SJCRH30 (cell line): ENCODE measurements around the gene TRPM5. TPM values are rescaled to one million over a fixed set of nuclear protein-coding genes. Genes with fewer than 3 reads are reported as not detected.
"Not testable (repeated sequence)": the region's sequence is repeated elsewhere in the genome, so short reads cannot be mapped to it uniquely, and the experiment has no call there.

Experiments used
- DNase-seq, 2 experiments: peaks; one replicate each; pipeline ENCODE4 v3.0.0-alpha.2; 2015 to 2020
- H3K27ac ChIP-seq: fragments of 250-450 bp; sonication (Bioruptor Pico); 2 replicates; pipeline ENCODE4 v1.5.1; 2020; ENCODE audit warnings: mild to moderate bottlenecking, moderate library complexity
- H3K27me3 ChIP-seq: fragments of 250-450 bp; sonication (Bioruptor Pico); 2 replicates; pipeline ENCODE4 v1.5.1; 2020; ENCODE audit warnings: mild to moderate bottlenecking, moderate library complexity
- H3K36me3 ChIP-seq: fragments of 250-450 bp; sonication (Bioruptor Pico); 2 replicates; pipeline ENCODE4 v1.5.1; 2020; ENCODE audit warnings: mild to moderate bottlenecking, moderate library complexity
- H3K4me1 ChIP-seq: fragments of 250-450 bp; sonication (Bioruptor Pico); 2 replicates; pipeline ENCODE4 v1.5.1; 2020; ENCODE audit warnings: mild to moderate bottlenecking, moderate library complexity
- H3K4me3 ChIP-seq: fragments of 250-450 bp; sonication (Bioruptor Pico); 2 replicates; pipeline ENCODE4 v1.5.1; 2020; ENCODE audit warnings: mild to moderate bottlenecking, moderate library complexity
- H3K9me3 ChIP-seq: fragments of 250-450 bp; sonication (Bioruptor Pico); replicated peaks from 2 replicates; pipeline ENCODE4 v1.5.1; 2020; ENCODE audit warnings: mild to moderate bottlenecking, moderate library complexity
- total RNA-seq: library from RNA; depleted of rRNA; stranded (reverse); fragments of >200 nt; shearing (Covaris generic); gene quantifications from 2 replicates; pipeline ENCODE4 v1.2.3, GENCODE V29; 2014; rRNA removed

The TRPM5 gene, protein sequence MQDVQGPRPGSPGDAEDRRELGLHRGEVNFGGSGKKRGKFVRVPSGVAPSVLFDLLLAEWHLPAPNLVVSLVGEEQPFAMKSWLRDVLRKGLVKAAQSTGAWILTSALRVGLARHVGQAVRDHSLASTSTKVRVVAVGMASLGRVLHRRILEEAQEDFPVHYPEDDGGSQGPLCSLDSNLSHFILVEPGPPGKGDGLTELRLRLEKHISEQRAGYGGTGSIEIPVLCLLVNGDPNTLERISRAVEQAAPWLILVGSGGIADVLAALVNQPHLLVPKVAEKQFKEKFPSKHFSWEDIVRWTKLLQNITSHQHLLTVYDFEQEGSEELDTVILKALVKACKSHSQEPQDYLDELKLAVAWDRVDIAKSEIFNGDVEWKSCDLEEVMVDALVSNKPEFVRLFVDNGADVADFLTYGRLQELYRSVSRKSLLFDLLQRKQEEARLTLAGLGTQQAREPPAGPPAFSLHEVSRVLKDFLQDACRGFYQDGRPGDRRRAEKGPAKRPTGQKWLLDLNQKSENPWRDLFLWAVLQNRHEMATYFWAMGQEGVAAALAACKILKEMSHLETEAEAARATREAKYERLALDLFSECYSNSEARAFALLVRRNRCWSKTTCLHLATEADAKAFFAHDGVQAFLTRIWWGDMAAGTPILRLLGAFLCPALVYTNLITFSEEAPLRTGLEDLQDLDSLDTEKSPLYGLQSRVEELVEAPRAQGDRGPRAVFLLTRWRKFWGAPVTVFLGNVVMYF (N-terminal part only)
- not detected in 2 replicates for total RNA-seq

GRCh38 chr11:2443881-2444820 is at the start of gene TRPM5:
TSS of gene TRPM5 (minus strand) at chr11:2444514. CDS start at chr11:2423036, 21,478 bp downstream.
- Histone ChIP-seq H3K27me3 (no peaks in the 10 kb centered on the region), H3K36me3 (no peaks in the 10 kb centered on the region), H3K27ac (no peak within 1 kb of the TSS), H3K4me1 (no peaks in the 10 kb centered on the region), H3K9me3 (peaks cover 9% of the 10 kb centered on the region; the same call in 1 of the 2 replicates), H3K4me3 (no peak within 1 kb of the TSS)
- no peak for DNase-seq

DNA sequence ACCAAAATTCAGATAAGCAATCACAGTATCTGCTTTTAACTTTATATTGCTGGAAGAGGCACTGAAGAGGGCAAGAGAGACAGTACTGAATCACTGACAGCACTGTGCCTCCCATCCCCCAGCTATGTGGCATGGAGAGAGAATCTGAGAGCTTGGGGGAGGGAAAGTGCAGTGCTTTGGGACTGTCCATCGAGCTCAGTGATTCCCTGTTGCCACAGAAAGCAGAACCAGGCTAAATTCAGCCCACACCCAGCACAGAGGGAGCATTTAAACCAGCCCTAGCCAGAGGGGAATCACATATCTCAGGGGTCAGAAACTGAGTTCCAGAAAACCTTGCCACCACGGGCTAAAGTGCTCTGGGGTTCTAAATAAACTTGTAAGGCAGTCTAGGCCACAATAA is 44.8 kb upstream of the TRPM5 start:
- no peak for DNase-seq
- Histone ChIP-seq H3K36me3 (no peaks in the 10 kb centered on the region), H3K4me1 (no peaks in the 10 kb centered on the region), H3K27ac (no peak overlapping the region), H3K4me3 (no peak overlapping the region), H3K27me3 (no peaks in the 10 kb centered on the region), H3K9me3 (peaks cover 4% of the 10 kb centered on the region; the same call in 1 of the 2 replicates)

DNA sequence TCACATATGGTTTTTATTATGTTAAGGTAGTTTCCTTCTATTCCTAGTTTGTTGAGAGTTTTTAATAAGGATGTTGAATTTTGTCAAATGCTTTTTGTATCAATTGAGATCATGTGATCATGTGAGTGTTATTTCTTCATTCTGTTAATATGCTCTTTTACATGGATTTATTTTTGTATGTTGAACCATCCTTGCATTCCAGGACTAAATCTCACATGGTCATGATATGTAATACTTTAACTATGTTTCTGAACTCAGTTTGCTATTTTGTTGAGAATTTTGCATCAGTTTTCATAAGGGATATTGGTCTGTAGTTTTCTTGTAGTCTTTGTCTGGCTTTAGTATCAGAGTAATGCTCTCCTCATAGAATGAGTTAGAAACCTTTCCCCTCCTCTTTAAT is 43.7 kb upstream of the TRPM5 start:
- Histone ChIP-seq H3K27ac (no peak overlapping the region), H3K9me3 (peaks cover 4% of the 10 kb centered on the region; the same call in 1 of the 2 replicates), H3K36me3 (no peaks in the 10 kb centered on the region), H3K4me3 (no peak overlapping the region), H3K4me1 (no peaks in the 10 kb centered on the region), H3K27me3 (0 out of 2 replicates have a peak, but pooled peaks cover 3% of the 10 kb centered on the region)
- DNase-seq, result no peak

GRCh38 chr11:2484576-2485125 is 40.3 kb upstream of the TRPM5 start:
- no peak overlapping the region for H3K4me3 ChIP-seq
- H3K27me3 ChIP-seq, result 0 out of 2 replicates have a peak, but pooled peaks cover 3% of the 10 kb centered on the region
- no peaks in the 10 kb centered on the region for H3K36me3 ChIP-seq
- DNase-seq, result no peak
- H3K9me3 ChIP-seq, result peaks cover 4% of the 10 kb centered on the region; the same call in 1 of the 2 replicates
- no peaks in the 10 kb centered on the region for H3K4me1 ChIP-seq
- no peak overlapping the region for H3K27ac ChIP-seq

DNA sequence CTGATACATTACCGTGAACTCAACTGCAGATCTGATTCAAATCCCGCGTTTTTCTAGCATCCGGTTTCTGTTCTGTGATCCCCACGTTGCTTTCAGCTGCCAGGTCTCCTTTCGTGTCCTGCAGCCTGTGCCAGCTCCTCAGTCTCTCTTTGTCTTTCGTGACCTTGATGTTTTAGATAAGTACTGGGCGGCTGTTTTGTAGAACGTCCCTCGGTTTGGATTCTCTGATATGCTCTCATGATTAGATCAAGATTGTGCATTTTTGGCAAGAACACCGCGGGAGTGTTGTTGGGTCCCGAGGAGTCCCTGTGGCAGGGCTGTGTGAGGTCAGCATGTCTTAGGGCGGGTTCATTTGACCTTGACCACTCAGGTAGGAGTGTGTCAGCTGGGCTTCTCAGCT is 39.1 kb upstream of the TRPM5 start:
- H3K36me3 ChIP-seq, result no peaks in the 10 kb centered on the region
- no peaks in the 10 kb centered on the region for H3K4me1 ChIP-seq
- DNase-seq, result no peak
- no peak overlapping the region for H3K27ac ChIP-seq
- 0 out of 2 replicates have a peak, but pooled peaks cover 3% of the 10 kb centered on the region for H3K27me3 ChIP-seq
- H3K4me3 ChIP-seq, result no peak overlapping the region
- peaks cover 4% of the 10 kb centered on the region; the same call in 1 of the 2 replicates for H3K9me3 ChIP-seq

GRCh38 chr11:2482745-2483144 is 38.4 kb upstream of the TRPM5 start:
- Histone ChIP-seq H3K4me3 (no peak overlapping the region), H3K9me3 (peaks cover 4% of the 10 kb centered on the region; the same call in 1 of the 2 replicates), H3K27me3 (0 out of 2 replicates have a peak, but pooled peaks cover 3% of the 10 kb centered on the region), H3K4me1 (no peaks in the 10 kb centered on the region), H3K27ac (no peak overlapping the region), H3K36me3 (no peaks in the 10 kb centered on the region)
- no peak for DNase-seq

- no peak for DNase-seq
- Histone ChIP-seq H3K27ac (no peak overlapping the region), H3K4me1 (no peaks in the 10 kb centered on the region), H3K9me3 (peaks cover 4% of the 10 kb centered on the region; the same call in 1 of the 2 replicates), H3K36me3 (no peaks in the 10 kb centered on the region), H3K27me3 (0 out of 2 replicates have a peak, but pooled peaks cover 3% of the 10 kb centered on the region), H3K4me3 (no peak overlapping the region)
Observed at GRCh38 chr11:2482204-2482603, 37.9 kb upstream of the TRPM5 start.

- Histone ChIP-seq H3K27me3 (0 out of 2 replicates have a peak, but pooled peaks cover 3% of the 10 kb centered on the region), H3K9me3 (peaks cover 4% of the 10 kb centered on the region; the same call in 1 of the 2 replicates), H3K36me3 (no peaks in the 10 kb centered on the region), H3K4me3 (no peak overlapping the region), H3K27ac (no peak overlapping the region), H3K4me1 (no peaks in the 10 kb centered on the region)
- DNase-seq, result no peak
Observed at GRCh38 chr11:2481253-2481652, 36.9 kb upstream of the TRPM5 start.

DNA sequence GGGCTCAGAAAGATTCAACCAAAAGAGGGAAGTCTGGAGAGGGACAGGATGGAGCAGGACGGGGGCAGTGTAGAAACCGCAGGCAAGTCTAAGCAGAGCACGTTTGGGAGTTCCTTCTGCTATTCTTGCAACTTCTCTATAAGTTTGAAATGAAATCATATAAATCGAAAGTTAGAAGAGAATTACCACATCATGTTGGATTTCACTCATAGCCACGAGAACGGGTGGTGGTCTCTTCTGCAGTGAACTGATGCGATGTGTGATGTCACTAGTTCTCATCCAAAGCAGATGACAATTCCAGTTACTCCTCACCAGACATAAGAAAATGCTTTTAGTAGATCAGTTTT is 36.5 kb upstream of the TRPM5 start:
- Histone ChIP-seq H3K4me3 (no peak overlapping the region), H3K27ac (no peak overlapping the region), H3K4me1 (no peaks in the 10 kb centered on the region), H3K9me3 (peaks cover 4% of the 10 kb centered on the region; the same call in 1 of the 2 replicates), H3K36me3 (no peaks in the 10 kb centered on the region), H3K27me3 (0 out of 2 replicates have a peak, but pooled peaks cover 3% of the 10 kb centered on the region)
- no peak for DNase-seq

DNA sequence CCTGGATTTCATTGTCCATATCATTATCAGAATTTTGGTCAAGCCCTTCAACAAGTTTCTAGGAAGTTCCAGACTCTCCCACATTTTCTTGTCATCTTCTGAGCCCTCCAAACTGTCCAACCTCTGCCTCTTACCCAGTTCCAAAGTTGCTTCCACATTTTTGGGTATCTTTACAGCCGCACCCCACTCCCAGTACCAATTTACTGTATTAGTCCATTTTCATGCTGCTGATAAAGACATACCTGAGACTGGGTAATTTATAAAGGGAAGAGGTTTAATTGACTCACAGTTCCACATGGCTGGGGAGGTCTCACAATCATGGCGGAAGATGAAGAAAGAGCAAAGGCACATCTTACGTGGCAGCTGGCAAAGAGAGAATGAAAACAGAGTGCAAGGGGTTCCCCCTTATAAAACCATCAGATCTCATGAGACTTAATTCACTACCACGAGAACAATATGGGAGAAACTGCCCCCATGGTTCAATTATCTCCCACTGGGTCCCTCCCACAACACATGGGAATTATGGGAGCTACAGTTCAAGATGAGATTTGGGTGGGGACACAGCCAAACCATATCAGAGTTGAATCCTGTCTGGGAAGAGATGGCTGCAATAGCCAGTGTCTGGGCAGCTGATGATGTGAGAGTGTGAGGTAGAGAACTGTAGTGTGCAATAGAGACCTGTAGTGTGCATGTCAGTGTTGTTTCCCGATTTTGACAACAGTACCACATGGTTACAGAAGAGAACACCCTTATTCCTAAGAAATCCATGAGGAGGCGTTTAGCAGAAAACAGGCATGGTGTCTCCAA is 36.0 kb upstream of the TRPM5 start:
- not testable (repeated sequence) for H3K9me3 ChIP-seq, H3K36me3 ChIP-seq, DNase-seq, H3K27ac ChIP-seq, H3K4me3 ChIP-seq, H3K4me1 ChIP-seq, H3K27me3 ChIP-seq

- DNase-seq, result no peak
- Histone ChIP-seq H3K27me3 (no peaks in the 10 kb centered on the region), H3K27ac (no peak overlapping the region), H3K4me3 (no peak overlapping the region), H3K36me3 (no peaks in the 10 kb centered on the region), H3K4me1 (peaks cover 9% of the 10 kb centered on the region; the same call in 1 of the 2 replicates), H3K9me3 (no peaks in the 10 kb centered on the region)
Observed at GRCh38 chr11:2477936-2478335, 33.6 kb upstream of the TRPM5 start.

- H3K9me3 ChIP-seq, result no peaks in the 10 kb centered on the region
- DNase-seq, result no peak
Observed at GRCh38 chr11:2477254-2477653, 32.9 kb upstream of the TRPM5 start.

More at GRCh38 chr11:2477254-2477653, 32.9 kb upstream of the TRPM5 start:
- Histone ChIP-seq H3K36me3 (no peaks in the 10 kb centered on the region), H3K4me3 (no peak overlapping the region), H3K4me1 (peaks cover 9% of the 10 kb centered on the region; the same call in 1 of the 2 replicates), H3K27ac (no peak overlapping the region), H3K27me3 (no peaks in the 10 kb centered on the region)
